Stimulated activated CD8-positive, alpha-beta memory T cell treated with anti-CD3 and anti-CD28 coated beads, Interleukin-2, amount 100 ng/mL, for 1 hour (primary cell): ENCODE results near the gene HMCN2.
"Not testable (repeated sequence)": the region's sequence is repeated elsewhere in the genome, so short reads cannot be mapped to it uniquely, and the experiment has no call there.

Experiments
- DNase-seq, 2 donors: peaks; one replicate each; pipeline ENCODE4 v3.0.0-alpha.2; 2020; ENCODE audit warnings: low read depth in 2 of 2

The HMCN2 gene

GRCh38 chr9:130391866-130392265, 126.3 kb downstream of the HMCN2 start:
- no peak for DNase-seq

- DNase-seq = no peak
Observed at GRCh38 chr9:130393681-130394071, 128.1 kb downstream of the HMCN2 start.

GRCh38 chr9:130394320-130394719, 128.8 kb downstream of the HMCN2 start:
- DNase-seq = no peak

- no peak for DNase-seq
Observed at GRCh38 chr9:130394814-130395470, 129.4 kb downstream of the HMCN2 start.

- DNase-seq = no peak
Observed at GRCh38 chr9:130395810-130396435, 130.4 kb downstream of the HMCN2 start.

GRCh38 chr9:130396581-130396980, 131.0 kb downstream of the HMCN2 start:
- DNase-seq = no peak

GRCh38 chr9:130398487-130399240, 133.1 kb downstream of the HMCN2 start:
- DNase-seq = no peak

- no peak for DNase-seq
Observed at GRCh38 chr9:130399768-130400167, 134.2 kb downstream of the HMCN2 start.

- no peak for DNase-seq
Observed at GRCh38 chr9:130400870-130401269, 135.3 kb downstream of the HMCN2 start.

GRCh38 chr9:130401742-130402141, 136.2 kb downstream of the HMCN2 start:
- DNase-seq = not testable (repeated sequence)

- no peak for DNase-seq
Observed at GRCh38 chr9:130402243-130402642, 136.7 kb downstream of the HMCN2 start.

- no peak for DNase-seq
Observed at GRCh38 chr9:130402645-130403440, 137.3 kb downstream of the HMCN2 start.

- DNase-seq = no peak
Observed at GRCh38 chr9:130405657-130406257, 140.2 kb downstream of the HMCN2 start.

GRCh38 chr9:130406278-130406895, 140.8 kb downstream of the HMCN2 start:
- DNase-seq = no peak

- DNase-seq = no peak
Observed at GRCh38 chr9:130407916-130408663, 142.5 kb downstream of the HMCN2 start.

- no peak for DNase-seq
Observed at GRCh38 chr9:130408669-130409068, 143.1 kb downstream of the HMCN2 start.

- DNase-seq = no peak
Observed at GRCh38 chr9:130409246-130409645, 143.7 kb downstream of the HMCN2 start.

- DNase-seq = no peak
Observed at GRCh38 chr9:130410443-130410842, 144.9 kb downstream of the HMCN2 start.

- no peak for DNase-seq
Observed at GRCh38 chr9:130411566-130411915, 146.0 kb downstream of the HMCN2 start.

- DNase-seq = no peak
Observed at GRCh38 chr9:130414081-130414731, 148.6 kb downstream of the HMCN2 start.
